ENCODE results near the gene DDT. TPM values are rescaled to one million over a fixed set of nuclear protein-coding genes. Genes with fewer than 3 reads are reported as not detected.
"Not testable (repeated sequence)": the region's sequence is repeated elsewhere in the genome, so short reads cannot be mapped to it uniquely, and the experiment has no call there.

Gene DDT
- total RNA-seq, 2 donors from 2014 or later: 48.5 to 50.3 TPM

DNA sequence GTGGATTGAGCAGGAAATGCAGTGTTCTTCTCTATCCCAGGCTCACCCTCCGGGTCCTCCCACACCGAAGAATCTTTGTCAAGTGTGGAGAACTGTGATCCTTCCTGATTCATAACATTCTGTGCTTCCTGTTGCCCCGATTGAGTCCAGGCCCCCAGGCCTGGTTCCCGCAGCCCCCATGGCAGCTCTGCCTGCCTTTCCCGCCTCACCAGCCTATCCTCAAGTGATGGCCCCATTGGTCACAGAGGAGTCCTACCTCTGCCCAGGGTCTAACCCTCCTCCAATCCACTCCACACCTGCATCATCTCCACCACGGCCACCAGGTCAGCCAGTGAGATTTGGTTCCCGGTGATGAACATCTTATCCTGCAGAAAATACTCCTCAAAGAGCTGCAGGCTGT is 25.5 kb upstream of the DDT start:
- intact Hi-C loops (cut with DNase I): loop anchor here in 1 of 2 donors (10.0 kb wide), 1 partner anchor 165 kb away; no protein-coding TSS in a partner anchor
- not testable (repeated sequence) for DNase-seq (ENCODE audit: low spot score)

DNA sequence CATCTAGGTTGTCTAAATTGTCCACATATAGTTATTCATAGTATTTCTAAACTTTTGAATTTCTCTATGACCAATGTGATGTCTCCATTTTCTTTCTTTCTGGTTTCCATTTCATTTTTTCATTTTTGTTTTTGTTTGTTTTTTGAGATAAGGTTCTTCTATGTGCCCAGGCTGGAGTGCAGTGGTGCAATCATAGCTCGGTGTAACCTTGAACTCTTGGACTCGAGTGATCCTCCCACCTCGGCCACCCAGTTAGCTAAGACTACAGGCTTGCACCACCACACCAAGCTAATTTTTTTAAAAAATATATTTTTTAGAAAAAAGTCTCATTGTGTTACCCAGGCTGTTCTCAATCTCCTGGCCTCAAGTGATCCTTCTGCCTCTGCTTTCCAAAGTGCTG is 22.9 kb upstream of the DDT start:
- intact Hi-C loops (cut with DNase I): no loop called here

DNA sequence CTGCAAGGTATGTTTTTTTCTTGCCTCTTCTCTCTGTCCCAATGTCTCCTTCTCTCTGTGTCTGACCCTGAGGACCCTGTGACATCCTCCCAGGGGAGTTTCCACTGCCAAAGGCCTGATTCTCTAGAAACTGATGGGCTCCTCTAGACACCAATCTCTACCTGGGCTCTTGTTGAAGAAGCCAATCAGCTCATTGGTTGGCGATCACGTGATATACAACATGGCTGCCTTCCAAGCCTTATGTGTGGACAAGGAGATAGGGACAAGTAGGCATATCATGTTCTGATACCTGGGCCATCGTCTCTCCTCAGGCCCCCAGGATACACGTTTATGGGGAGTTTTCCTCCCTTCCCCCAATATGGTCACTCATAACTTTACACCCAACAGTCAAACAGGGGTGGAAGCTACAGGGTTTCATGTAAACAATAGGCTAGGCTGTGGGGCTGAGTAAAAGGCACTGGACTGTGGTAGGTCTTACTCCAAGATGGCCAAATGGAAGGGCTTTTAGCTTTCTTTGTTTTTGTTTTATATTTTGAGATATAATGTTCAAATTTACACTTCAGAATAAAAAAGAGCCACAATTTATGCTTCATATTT is 19.4 kb upstream of the DDT start:
- DNase-seq (ENCODE audit: low spot score): peak; percentile 45
- intact Hi-C loops (cut with DNase I): not testable (repeated sequence)

More for the DNA sequence above, 22.9 kb upstream of the DDT start:
- DNase-seq (ENCODE audit: low spot score): no peak

DNA sequence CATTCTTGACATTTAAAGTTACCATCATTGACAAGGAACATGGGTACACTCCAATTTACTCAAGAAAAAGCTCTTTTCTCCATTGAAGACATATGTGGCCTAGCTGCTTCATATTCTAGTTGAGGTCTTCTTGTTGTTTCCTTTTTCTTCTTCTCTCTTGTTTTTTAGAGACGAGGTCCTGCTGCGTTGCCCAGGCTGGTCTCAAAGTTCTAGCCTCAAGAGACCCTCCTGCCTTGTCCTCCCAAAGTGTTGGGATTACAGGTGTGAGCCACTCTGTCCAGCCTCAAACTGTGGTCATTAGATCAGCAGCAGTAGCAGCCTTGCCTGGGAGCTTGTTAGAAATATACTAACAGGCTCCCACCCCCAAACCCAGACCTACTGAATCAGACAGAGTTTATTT is 18.8 kb upstream of the DDT start:
- intact Hi-C loops (cut with DNase I): not testable (repeated sequence)
- DNase-seq (ENCODE audit: low spot score): peak; percentile 7

DNA sequence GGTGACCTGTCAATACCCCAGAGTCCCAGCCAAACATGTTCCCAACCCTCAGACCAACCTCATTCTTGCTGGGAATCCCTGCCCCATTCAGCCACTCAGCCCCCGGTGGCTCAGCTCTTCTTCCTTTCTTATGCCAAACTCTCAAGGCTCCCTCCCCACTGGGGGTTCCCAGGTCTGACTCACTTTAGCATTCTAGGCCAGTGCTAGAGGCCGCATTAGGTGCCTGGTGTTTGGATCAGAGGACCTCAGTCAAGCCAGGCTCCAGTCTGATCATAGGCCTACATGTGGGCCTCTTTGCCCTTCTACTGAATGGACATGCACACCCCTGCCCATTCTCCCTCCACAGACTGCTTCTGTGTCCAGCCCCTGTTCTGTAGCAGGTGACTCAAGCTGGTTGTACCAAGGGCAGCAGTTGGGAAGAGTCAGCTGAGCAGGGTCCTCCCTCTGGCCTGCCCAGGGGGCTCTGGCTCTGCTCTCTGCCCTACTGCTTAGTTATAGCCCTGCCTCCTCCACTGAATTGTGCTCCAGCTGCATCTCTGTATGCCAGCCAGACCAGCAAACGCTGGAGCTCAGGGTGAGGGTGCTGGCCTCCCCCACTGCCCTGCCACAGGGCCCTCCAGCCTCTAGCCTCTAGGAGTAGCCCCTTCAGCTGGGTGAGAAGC is 15.5 kb upstream of the DDT start:
- DNase-seq (ENCODE audit: low spot score): not testable (repeated sequence)
- intact Hi-C loops (cut with DNase I): loop anchor here in 1 of 2 donors (10.0 kb wide), 1 partner anchor 195 kb away; the partner anchor contains the start of gene SUSD2

DNA sequence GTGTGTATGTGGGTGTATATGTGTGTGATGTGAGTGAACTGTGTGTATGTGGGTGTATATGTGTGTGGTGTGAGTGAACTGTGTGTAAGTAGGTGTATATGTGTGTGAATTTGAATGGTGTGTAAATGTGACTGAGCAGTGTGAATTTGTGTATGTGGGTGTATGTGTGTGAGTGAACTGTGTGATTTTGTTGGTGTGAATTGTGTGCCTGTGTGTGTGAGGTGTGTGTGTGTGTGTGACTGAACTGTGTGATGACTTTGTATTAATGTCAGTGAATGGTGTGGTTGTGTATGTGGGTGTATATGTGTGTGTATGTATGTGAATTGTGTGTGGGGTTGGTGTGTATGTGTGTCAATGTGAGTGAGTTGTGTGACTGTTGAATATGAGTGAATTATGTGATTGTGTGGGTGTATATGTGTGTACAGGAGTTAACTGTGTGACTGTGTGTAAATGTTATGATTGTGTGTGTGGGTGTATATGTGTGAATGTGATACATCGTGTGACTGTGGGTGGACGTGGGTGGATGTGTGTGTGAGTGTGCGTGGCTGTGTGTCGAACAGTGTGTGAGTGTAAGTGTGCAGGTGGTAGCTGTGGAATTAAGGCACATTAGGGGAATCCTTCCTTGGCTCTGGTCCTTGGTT is 12.4 kb upstream of the DDT start:
- intact Hi-C loops (cut with DNase I): loop anchor here in 1 of 2 donors (10.0 kb wide), 1 partner anchor 198 kb away; the partner anchor contains the start of gene SUSD2
- DNase-seq (ENCODE audit: low spot score): peak; percentile 28

DNA sequence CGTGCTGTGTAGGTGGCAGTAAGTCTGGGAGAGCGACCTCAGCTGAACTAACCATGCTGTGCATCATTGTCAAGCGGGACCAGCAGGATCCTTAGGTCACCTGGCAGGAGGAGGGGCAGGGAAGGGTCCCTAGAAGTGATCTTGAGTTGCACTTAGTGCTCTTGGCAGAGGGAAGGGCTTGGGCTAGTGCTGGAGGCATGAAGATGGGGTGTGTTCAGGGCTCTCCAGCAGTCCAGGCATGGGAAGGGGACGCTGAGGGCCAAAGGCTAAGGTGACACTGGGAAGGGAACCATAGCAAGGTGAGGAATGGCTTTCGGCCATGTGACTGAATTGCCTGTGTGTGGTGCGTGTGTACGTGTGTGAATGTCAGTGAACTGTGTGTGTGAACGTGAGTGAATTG is 11.8 kb upstream of the DDT start:
- peak; percentile 42 for DNase-seq (ENCODE audit: low spot score)

DNA sequence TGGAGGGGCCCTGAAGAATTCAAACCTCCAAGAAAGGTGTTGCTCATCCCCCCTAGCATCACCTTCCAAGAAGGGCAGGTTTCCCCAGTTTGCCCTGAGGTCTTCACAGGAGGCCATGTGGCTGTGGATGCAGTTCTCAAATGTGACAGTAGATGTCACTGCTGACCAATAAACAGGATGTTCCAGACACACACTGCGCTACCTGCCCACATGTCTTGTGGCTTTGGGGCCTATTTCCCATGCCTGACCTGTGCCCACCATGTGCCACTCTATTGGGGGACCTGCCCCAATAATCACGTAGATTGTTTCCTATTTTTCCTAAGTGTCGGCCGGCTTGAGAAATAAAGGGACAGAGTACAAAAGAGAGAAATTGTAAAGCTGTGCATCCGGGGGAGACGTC is 10.2 kb upstream of the DDT start:
- DNase-seq (ENCODE audit: low spot score): peak; percentile 58
- intact Hi-C loops (cut with DNase I): loop anchor here in 1 of 2 donors (10.0 kb wide), 1 partner anchor 200 kb away; the partner anchor contains the start of gene SUSD2

More for the DNA sequence above, 11.8 kb upstream of the DDT start:
- intact Hi-C loops (cut with DNase I): loop anchor here in 1 of 2 donors (10.0 kb wide), 1 partner anchor 199 kb away; the partner anchor contains the start of gene SUSD2

DNA sequence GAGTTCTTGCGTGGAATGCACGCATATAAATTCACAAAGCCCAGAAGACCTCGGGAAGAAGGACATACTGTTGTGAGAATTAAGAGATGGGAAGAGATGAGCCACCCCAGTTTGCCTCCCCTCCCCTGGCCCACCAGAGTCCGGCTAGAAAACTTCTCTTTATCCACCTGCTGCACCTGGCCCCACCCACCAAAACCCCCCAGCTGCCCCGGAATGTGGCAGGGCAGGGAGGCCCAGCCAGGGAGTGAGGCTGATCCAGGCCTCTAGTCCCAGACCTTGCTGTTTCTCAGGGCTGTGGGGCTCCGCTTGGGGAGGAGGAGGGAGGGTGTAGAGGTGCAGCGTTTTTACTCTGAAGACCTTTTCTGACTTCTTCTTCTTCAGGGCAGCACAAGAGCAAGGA is 6.3 kb upstream of the DDT start:
- intact Hi-C loops (cut with DNase I): loop anchor here in 1 of 2 donors (10.0 kb wide), 1 partner anchor 204 kb away; the partner anchor contains the start of gene SUSD2
- DNase-seq (ENCODE audit: low spot score): peak; percentile 30

DNA sequence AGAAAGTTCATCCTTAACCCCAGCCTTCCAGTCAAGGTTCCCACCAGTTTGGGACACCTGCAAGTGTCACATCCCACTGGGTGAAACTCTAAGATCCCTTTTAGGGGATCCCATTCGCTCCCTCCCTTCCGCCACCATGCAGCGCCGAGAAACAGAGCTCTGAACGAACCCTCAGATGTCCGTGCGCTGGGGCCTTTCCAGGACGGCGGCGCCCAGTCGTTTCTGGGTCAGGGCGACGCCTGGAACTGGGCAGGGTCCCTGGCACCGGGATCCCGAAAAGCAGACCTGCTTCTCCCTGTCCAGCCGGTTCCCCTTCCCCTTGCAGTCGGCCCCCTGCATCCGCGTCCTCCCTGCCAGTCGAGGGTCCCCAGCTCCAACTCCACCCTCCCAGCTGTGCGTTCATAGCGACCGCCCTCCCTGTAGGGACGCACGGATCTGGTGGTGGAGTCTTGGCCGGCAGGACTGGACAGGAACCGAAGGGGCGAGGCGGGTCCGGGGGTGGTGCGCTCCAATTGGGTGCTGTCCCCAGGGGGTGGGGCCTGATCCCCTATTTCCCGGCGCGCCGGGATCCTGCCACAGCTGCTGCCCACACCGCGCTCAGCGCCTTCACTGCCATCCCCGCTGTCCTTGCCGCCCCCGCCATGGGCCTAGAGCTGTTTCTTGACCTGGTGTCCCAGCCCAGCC is 5.5 kb upstream of the DDT start, which contains the start of gene GSTT2:
Gene GSTT2 (plus strand): TSS at position 578 of the 684 bp plus-strand sequence.
- intact Hi-C loops (cut with DNase I): loop anchor here (10.0 kb wide), 2 partner anchors 55 to 205 kb away; partner anchors contain the start of gene SUSD2 (in 1 of the 2)
- DNase-seq (ENCODE audit: low spot score): not testable (repeated sequence)

DNA sequence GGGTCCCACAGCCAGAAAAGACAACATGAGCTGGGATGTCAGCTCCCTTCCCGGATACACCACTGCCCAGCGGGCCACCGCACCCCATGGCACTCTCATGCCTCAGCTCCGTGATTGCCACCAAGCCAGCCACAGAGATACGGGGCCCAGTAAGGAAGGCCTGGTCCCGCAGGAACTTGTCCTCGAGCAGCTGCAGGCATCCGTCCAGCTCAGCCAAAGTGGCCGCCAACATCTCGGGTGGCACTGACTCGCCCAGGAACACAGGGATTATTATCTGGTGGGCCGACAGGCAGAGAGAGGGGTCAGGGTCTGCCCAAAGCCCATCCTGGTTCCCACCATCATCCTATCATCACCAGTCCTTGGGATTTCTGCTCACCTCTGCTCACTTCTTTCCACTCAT is 3.1 kb upstream of the DDT start:
- DNase-seq (ENCODE audit: low spot score): peak; percentile 32
- intact Hi-C loops (cut with DNase I): loop anchor here in 1 of 2 donors (10.0 kb wide), 1 partner anchor 53 kb away; no protein-coding TSS in a partner anchor

DNA sequence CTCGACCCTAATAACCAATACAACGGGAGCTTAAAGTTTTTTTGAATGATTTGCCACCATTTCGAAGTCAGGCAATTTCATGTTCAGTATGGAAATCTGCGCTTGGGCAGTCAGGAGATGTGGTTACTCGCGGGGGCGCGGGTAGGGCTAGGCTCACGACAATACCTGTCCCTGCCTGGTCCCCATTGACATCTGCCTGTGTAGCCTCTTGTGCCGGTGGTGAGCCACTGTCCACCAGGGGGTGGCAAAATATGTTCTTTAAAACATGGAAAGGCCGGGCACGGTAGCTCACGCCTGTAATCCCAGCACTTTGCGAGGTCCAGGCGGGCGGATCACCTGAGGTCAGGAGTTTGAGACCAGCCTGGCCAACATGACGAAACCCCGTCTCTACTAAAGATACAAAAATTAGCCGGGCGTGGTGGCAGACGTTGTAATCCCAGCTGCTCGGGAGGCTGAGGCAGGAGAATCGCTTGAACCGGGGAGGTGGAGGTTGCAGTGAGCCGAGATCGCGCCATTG is 653 bp upstream of the DDT start:
- intact Hi-C loops (cut with DNase I): loop anchor here in 1 of 2 donors (10.0 kb wide), 1 partner anchor 50 kb away; no protein-coding TSS in a partner anchor
- not testable (repeated sequence) for DNase-seq (ENCODE audit: low spot score)

DNA sequence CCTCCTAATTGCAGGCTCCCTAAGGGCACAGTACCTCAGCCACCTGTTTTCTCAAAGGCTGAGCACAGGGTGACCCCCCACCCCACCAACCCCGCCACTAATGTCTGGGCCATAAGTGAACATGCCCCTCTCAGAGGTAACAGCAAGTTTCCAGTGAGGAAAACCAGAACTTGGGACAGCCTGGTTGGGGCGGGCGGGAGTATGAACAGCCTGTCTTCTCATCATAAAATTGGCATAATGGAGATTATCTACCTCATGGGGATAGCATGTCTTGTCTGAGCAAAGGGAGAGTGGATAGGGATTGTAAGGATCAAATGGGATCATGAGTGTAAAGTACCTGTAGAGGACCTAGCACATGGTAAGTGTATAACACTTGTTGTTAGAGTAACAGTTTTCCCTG is 2.3 kb downstream of the DDT start:
- intact Hi-C loops (cut with DNase I): loop anchor here in 1 of 2 donors (10.0 kb wide), 1 partner anchor 47 kb away; no protein-coding TSS in a partner anchor
- DNase-seq (ENCODE audit: low spot score): peak; percentile 48

DNA sequence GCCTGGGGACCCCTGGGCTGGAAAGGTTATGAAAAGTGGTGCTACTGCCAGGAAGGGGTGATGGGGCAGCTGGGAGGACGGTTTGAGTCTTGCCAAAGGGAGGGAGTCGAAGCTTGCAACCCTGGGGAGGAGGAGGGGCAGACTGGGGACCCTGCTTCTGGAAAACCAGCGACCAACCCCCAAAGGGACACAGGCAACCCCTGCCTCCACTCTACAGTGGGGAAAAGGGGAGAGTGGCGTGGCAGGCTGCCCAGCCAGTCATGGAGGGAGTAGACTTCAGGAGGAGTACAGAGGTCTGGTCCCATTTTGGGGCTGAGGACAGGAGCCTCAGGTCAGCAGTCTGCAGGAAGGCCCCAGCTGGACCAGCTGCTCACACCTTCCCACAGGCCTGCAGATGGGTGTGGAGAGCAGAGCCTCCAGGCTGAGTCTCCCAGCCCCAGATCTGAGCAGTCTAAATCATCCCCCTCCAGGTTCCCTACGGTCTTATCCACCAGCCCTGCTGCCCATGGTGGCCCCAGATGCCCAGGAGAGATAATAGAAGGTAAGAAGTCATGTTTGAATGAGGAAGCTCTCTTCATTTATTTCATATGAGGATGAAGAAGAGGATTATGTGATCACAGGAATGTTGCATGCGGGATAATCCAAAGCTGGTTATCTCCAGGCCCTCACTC is 3.3 kb downstream of the DDT start:
- peak; percentile 57 for DNase-seq (ENCODE audit: low spot score)
- intact Hi-C loops (cut with DNase I): loop anchor here in 1 of 2 donors (10.0 kb wide), 1 partner anchor 46 kb away; no protein-coding TSS in a partner anchor

DNA sequence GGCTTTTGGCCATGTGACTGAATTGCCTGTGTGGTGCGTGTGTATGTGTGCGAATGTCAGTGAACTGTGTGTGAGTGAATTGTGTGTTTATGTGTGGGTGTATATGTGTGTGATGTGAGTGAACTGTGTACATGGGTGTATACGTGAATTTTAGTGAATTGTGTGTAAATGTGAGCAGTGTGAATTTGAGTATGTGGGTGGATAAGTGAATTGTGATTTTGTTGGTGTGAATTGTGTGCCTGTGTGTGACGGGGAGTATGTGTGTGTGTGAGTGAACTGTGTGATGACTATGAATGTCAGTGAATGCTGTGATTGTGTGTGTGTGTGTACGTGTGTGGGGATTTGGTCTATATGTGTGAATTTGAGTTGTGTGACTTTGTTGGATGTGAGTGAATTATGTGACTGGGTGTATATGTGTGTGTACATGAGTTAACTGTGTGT is 4.0 kb downstream of the DDT start:
- no peak for DNase-seq (ENCODE audit: low spot score)
- intact Hi-C loops (cut with DNase I): loop anchor here in 1 of 2 donors (10.0 kb wide), 1 partner anchor 45 kb away; no protein-coding TSS in a partner anchor

DNA sequence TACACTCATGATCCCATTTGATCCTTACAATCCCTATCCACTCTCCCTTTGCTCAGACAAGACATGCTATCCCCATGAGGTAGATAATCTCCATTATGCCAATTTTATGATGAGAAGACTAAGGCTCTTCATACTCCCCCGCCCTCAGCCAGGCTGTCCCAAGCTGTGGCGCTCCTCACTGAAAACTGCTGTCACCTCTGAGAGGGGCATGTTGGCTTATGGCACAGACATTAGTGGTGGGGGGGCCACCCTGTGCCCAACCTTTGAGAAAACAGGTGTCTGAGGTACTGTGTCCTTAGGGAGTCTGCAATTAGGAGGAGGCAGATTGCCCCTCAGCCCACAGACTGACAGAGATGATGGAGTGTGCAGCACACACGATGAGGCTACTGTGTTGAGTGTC is 5.2 kb downstream of the DDT start:
- intact Hi-C loops (cut with DNase I): no loop called here

DNA sequence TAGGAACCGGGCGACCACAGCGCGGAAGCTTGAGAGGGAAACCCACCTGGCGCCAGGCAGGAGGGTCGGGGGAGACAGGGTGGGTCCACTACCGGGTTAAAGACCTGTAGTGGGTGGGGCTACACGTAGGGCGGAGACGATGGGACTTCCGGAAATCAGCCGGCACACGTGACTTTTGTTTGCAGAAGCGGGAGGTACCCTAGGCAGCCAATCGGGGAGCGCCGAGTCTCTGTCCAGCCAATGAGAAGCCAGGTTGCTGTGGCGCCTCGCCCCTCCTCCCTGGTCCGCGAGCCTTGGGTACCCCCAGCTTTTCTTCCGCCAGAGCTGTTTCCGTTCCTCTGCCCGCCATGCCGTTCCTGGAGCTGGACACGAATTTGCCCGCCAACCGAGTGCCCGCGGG is 7.7 kb downstream of the DDT start, which contains the start of gene DDTL:
Gene DDTL (plus strand): TSS at position 321 of the 400 bp plus-strand sequence. CDS start 27 bp downstream, at position 348.
- not testable (repeated sequence) for DNase-seq (ENCODE audit: low spot score)

More for the DNA sequence above, 5.2 kb downstream of the DDT start:
- DNase-seq (ENCODE audit: low spot score): peak; percentile 64

DNA sequence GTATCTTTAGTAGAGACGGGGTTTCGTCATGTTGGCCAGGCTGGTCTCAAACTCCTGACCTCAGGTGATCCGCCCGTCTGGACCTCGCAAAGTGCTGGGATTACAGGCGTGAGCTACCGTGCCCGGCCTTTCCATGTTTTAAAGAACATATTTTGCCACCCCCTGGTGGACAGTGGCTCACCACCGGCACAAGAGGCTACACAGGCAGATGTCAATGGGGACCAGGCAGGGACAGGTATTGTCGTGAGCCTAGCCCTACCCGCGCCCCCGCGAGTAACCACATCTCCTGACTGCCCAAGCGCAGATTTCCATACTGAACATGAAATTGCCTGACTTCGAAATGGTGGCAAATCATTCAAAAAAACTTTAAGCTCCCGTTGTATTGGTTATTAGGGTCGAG is 8.1 kb downstream of the DDT start:
- intact Hi-C loops (cut with DNase I): not testable (repeated sequence)
- peak; percentile 38 for DNase-seq (ENCODE audit: low spot score)

More for the DNA sequence above, 7.7 kb downstream of the DDT start, which contains the start of gene DDTL:
- intact Hi-C loops (cut with DNase I): not testable (repeated sequence)

Data from posterior vena cava (tissue), 2 donors.